ENCODE measurements around the gene DCDC2B.
A peak's percentile ranks its signal among the peaks of the same experiment; 100 is the strongest.

DCDC2B gene

DNA sequence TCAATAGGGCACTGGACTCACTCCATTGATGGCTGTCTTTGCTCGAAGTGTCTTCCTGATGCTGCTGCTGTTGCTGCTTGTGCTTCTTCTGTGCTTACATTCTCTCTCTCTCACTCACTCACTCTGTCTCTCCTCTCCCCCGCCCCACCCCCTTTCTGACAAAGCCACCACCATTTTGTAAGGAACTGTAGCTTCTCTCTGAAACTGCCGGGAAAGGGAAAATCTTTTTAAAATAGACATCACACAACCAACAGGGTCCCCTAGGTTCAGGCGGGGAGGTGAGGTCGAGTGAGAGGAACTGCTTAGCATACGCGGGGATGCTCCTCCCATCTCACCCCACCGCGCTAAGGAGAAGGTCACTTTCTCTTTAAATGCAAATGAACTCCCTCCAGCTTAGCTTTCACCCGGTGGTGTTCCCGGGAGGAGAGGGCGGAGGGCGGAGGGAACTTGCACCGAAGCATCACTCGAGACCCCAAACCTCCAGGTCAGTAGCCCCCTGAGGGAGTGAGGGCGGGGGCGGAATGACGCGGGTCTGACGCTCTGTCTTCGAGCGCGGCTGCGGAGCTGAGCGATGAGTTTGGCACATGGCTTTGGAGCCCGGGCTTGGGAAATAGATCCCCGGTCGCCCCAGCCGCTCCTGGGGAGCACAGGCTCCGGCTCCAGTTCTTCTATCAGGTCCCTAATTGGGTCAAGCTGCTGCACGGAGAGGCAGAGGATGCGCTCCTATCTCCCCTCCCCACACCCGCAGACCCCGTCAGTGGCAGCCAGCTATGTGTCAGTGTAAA is 8.5 kb upstream of the DCDC2B start, which contains the start of gene CCDC28B:
TSS of gene CCDC28B (plus strand) at position 370 of the 785 bp plus-strand sequence. CDS start 1,341 bp downstream, outside the sequence.
- Histone ChIP-seq H3K36me3 (ENCODE audit: insufficient read depth, low read length) (peaks cover 38% of the 10 kb centered on the region), H3K27me3 (ENCODE audit: insufficient read depth, low read length, poor library complexity) (no peaks in the 10 kb centered on the region), H3K9ac (ENCODE audit: low read depth, low read length) (peak within 1 kb of the TSS; percentile 60), H3K4me2 (ENCODE audit: insufficient read depth, low read length) (peak within 1 kb of the TSS; percentile 97), H3K79me2 (ENCODE audit: insufficient read depth, low read length) (peaks cover 12% of the 10 kb centered on the region), H3K27ac (ENCODE audit: low read length) (peak within 1 kb of the TSS; percentile 77), H4K20me1 (ENCODE audit: insufficient read depth, low read length) (peaks cover 22% of the 10 kb centered on the region; the same call in 1 of the 2 replicates), H3K4me1 (ENCODE audit: insufficient read depth, low read length) (peaks cover 59% of the 10 kb centered on the region), H3K9me3 (ENCODE audit: insufficient read depth, low read length, severe bottlenecking) (no peaks in the 10 kb centered on the region), H3K4me3 (ENCODE audit: low read depth in 1 of 2, low read length in 2 of 2) (peak within 1 kb of the TSS; percentile 40 to 68), H2AFZ (ENCODE audit: low read depth, low read length) (peak within 1 kb of the TSS; percentile 88)
- peak; percentile 68 for DNase-seq
- ATAC-seq (ENCODE audit: insufficient read depth, low read depth), result peak; percentile 48
- TF ChIP-seq, protein P1, sequence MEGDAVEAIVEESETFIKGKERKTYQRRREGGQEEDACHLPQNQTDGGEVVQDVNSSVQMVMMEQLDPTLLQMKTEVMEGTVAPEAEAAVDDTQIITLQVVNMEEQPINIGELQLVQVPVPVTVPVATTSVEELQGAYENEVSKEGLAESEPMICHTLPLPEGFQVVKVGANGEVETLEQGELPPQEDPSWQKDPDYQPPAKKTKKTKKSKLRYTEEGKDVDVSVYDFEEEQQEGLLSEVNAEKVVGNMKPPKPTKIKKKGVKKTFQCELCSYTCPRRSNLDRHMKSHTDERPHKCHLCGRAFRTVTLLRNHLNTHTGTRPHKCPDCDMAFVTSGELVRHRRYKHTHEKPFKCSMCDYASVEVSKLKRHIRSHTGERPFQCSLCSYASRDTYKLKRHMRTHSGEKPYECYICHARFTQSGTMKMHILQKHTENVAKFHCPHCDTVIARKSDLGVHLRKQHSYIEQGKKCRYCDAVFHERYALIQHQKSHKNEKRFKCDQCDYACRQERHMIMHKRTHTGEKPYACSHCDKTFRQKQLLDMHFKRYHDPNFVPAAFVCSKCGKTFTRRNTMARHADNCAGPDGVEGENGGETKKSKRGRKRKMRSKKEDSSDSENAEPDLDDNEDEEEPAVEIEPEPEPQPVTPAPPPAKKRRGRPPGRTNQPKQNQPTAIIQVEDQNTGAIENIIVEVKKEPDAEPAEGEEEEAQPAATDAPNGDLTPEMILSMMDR (IDR thresholded peaks at IDR 0.05; ENCODE audit: borderline replicate concordance, extremely low read depth, low read length, poor library complexity, severe bottlenecking), result no peak
- no peak for TF ChIP-seq EZH2 (IDR thresholded peaks at IDR 0.05; ENCODE audit: borderline replicate concordance, low read depth, low read length, severe bottlenecking)

- peak overlapping the region; percentile 88 for H2AFZ ChIP-seq (ENCODE audit: low read depth, low read length)
- peaks cover 58% of the 10 kb centered on the region for H3K4me1 ChIP-seq (ENCODE audit: insufficient read depth, low read length)
- ATAC-seq (ENCODE audit: insufficient read depth, low read depth) (peak; percentile 73), DNase-seq (peak; percentile 91)
- no peaks in the 10 kb centered on the region for H3K27me3 ChIP-seq (ENCODE audit: insufficient read depth, low read length, poor library complexity)
- no peak for TF ChIP-seq EZH2 (IDR thresholded peaks at IDR 0.05; ENCODE audit: borderline replicate concordance, low read depth, low read length, severe bottlenecking)
- TF ChIP-seq, protein P1 (IDR thresholded peaks at IDR 0.05; ENCODE audit: borderline replicate concordance, extremely low read depth, low read length, poor library complexity, severe bottlenecking), result peak; percentile 33
- H3K79me2 ChIP-seq (ENCODE audit: insufficient read depth, low read length), result peaks cover 19% of the 10 kb centered on the region
- H3K4me2 ChIP-seq (ENCODE audit: insufficient read depth, low read length), result peak overlapping the region; percentile 97
- H4K20me1 ChIP-seq (ENCODE audit: insufficient read depth, low read length), result peaks cover 15% of the 10 kb centered on the region; the same call in 1 of the 2 replicates
- H3K9me3 ChIP-seq (ENCODE audit: insufficient read depth, low read length, severe bottlenecking), result no peaks in the 10 kb centered on the region
- peak overlapping the region; percentile 77 for H3K27ac ChIP-seq (ENCODE audit: low read length)
- peak overlapping the region; percentile 40 to 68 for H3K4me3 ChIP-seq (ENCODE audit: low read depth in 1 of 2, low read length in 2 of 2)
- peak overlapping the region; percentile 60 for H3K9ac ChIP-seq (ENCODE audit: low read depth, low read length)
- H3K36me3 ChIP-seq (ENCODE audit: insufficient read depth, low read length), result peaks cover 30% of the 10 kb centered on the region
These were observed 7.7 kb upstream of the DCDC2B start for GRCh38 chr1:32201011-32201855.

- H3K4me2 ChIP-seq (ENCODE audit: insufficient read depth, low read length), result peak overlapping the region; percentile 99
- H3K79me2 ChIP-seq (ENCODE audit: insufficient read depth, low read length), result peaks cover 26% of the 10 kb centered on the region
- peak overlapping the region; percentile 53 to 98; a peak in 3 of 4 replicates for H3K4me3 ChIP-seq (ENCODE audit: low read depth in 1 of 2, low read length in 2 of 2)
- no peaks in the 10 kb centered on the region for H4K20me1 ChIP-seq (ENCODE audit: insufficient read depth, low read length)
- H3K4me1 ChIP-seq (ENCODE audit: insufficient read depth, low read length), result peaks cover 52% of the 10 kb centered on the region
- ATAC-seq (ENCODE audit: insufficient read depth, low read depth), result no peak
- no peaks in the 10 kb centered on the region for H3K27me3 ChIP-seq (ENCODE audit: insufficient read depth, low read length, poor library complexity)
- no peak for TF ChIP-seq EZH2 (IDR thresholded peaks at IDR 0.05; ENCODE audit: borderline replicate concordance, low read depth, low read length, severe bottlenecking)
- TF ChIP-seq, protein P1 (IDR thresholded peaks at IDR 0.05; ENCODE audit: borderline replicate concordance, extremely low read depth, low read length, poor library complexity, severe bottlenecking), result no peak
- H2AFZ ChIP-seq (ENCODE audit: low read depth, low read length), result peak overlapping the region; percentile 99
- H3K9me3 ChIP-seq (ENCODE audit: insufficient read depth, low read length, severe bottlenecking), result no peaks in the 10 kb centered on the region
- H3K9ac ChIP-seq (ENCODE audit: low read depth, low read length), result peak overlapping the region; percentile 88
- H3K36me3 ChIP-seq (ENCODE audit: insufficient read depth, low read length), result peaks cover 21% of the 10 kb centered on the region
- DNase-seq, result no peak
- H3K27ac ChIP-seq (ENCODE audit: low read length), result peak overlapping the region; percentile 92
These were observed 3.9 kb upstream of the DCDC2B start for GRCh38 chr1:32204943-32205361.

All from DND-41 (cell line).